Stimulated activated CD4-positive, alpha-beta T cell treated with anti-CD3 and anti-CD28 coated beads, Interleukin-2, amount 100 ng/mL, for 48 hours (primary cell): ENCODE measurements around the gene EPB41.
"Not testable (repeated sequence)": the region's sequence is repeated elsewhere in the genome, so short reads cannot be mapped to it uniquely, and the experiment has no call there.

Source experiments
- DNase-seq, 2 donors: peaks; one replicate each; pipeline ENCODE4 v3.0.0-alpha.2; 2020

The EPB41 gene

DNA sequence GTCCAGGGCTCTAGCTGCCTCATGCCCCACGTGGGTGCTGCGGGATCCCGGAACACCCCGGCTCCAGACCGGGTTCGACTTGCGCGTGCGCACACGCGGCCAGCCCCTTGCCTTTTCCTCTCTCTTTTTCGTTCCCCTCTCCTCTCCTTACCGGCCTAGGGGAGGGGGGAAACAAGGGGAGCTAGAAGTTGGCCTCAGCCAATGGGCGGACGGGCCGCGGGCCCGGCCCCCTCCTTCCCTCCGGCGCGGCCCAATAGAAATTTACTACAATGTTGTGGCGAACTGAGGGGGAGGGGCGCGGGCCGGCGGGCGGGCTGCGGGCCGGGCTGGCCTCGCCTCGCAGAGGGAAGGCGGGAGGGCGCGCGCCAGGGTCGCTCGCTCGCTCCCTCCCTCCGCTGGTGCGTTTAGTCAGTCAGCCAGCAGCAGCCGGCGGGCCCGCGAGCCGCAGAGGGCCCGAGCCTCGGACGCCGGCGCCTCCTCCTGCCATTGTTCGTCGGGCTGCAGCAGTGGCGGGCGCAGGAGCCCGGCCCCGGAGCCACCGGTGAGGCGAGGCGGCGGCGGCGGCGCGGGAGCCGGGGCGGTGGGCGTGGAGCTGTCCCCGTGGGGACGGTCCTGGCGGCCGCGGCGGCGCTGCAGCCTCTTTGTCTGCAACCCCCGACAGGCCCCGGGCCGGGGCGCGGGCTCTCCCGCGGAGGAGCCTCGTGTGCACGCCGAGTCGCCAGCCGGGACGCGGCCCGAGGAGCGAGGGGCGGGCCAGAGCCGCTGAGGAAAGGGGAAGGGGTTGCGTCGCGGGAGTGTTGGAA is at the start of gene EPB41:
EPB41 (plus strand) TSS at position 342 of the 803 bp plus-strand sequence. CDS start 72,869 bp downstream, outside the sequence.
- DNase-seq, result peak; percentile 85 to 88

- no peak for DNase-seq
Measured at GRCh38 chr1:28864695-28865094, 49.7 kb upstream of the EPB41 start.

GRCh38 chr1:28865997-28866650 is 48.2 kb upstream of the EPB41 start:
- DNase-seq, result no peak

GRCh38 chr1:28867850-28868249 is 46.5 kb upstream of the EPB41 start:
- no peak for DNase-seq

DNA sequence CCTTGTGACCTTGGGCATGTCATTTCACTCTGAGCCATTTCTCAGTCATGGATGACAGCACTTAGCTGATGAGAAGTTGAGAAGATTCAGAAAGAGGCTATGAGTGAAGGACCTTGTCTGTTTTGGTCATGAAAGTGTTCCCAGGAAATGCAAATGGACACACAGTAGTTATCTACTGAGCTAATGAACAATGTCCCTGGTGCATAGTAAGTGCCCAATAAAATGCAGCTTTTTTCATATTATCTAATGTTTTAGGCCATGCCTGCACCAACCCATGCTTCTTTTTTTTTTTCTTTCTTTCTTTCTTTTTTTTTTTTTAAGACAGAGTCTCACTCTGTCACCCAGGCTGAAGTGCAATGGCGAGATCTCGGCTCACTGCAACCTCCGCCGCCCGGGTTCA is 44.4 kb upstream of the EPB41 start:
- no peak for DNase-seq

DNA sequence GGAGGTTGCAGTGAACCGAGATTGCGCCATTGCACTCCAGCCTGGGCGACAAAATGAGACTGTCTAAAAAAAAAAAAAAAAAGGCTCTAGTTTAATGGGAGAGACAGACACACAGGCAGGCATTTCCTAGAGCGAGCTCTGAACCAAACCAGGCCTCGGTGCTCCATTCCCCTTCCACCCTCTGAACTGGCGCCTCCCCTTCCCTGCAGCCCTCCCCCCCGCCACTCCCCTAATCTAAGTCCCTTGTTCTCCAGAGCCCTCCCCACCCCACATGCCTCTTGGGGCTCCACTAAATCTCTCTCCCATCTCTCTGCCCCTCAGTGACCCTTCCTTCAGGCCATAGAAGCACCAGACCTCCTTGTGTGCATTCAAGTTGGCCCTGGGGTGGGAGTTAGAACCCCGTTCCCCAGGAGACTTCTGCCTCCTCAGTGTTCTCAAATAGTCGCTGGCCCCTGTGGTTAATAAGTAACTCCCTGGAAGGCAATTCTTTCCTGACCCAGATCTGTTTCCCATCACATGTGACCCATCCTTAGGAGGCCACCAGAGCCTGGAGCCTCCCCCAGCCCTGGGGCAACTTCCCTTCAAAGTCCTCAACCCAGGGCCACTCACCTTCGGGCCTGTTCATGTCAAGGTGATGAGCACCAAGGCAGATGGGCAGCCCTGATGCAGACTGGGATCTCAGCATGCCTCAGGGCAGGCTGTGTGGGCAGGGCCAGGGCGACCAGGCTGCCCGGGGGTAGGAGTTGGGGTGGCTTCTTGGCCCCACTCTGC is 42.6 kb upstream of the EPB41 start:
- no peak for DNase-seq

DNA sequence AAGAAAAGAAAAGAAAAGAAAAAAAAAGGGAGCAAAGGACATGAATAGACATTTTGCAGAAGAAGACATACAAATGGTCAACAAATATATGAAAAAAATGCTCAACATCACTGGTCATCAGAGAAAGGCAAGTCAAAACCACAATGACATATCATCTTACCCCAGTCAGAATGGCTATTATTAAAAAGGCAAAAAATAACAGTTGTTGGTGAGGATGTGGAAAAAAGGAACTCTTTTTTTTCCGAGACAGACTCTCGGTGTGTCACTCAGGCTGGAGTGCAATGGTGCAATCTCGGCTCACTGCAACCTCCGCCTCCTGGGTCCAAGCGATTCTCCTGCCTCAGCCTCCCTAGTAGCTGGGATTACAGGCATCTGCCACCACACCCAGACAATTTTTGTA is 39.2 kb upstream of the EPB41 start:
- DNase-seq, result not testable (repeated sequence)

DNA sequence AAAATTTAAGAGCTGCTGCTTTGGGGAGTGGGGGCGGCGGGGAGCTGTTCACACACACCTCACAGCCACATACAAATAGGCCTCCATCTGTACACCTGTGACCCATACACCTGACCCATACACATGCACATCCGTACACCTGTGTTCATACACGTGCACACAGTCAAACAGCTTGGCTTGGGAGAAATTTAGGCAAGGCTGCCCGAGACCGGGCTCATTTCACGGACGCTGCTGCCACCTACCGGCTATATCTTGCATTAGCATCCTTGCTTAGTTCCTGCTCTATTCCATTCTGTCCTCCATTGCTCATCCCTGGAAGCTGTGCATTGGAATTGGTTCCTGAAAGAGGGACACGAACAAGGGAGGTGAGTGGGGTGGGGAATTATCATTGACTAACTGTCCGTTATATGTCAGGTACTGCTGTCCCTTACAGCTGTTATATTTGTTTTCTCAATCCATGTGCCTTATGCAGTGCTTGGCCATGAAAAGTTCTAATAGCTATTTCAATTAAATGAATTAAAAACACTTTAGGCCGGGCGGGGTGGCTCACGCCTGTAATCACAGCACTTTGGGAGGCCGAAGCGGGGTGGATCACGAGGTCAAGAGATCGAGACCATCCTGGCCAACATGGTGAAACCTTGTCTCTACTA is 37.1 kb upstream of the EPB41 start:
- peak; percentile 73 to 77 for DNase-seq

DNA sequence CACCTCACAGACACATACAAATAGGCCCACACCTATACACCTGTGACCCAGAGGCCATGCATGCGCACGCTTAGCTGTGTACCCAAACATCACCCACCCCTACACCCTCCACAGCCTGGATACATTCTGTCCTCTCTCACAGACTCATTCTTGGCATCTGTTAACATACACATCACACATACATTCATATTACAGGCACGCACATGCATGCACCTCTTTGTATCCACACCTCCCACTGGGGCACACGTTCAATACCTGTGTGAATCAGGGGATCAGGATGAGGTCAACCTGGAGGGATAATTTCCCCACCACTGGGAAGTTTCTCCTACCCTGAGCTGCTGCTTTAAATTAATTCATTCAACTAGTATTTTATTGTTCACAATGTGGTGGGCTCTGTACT is 35.6 kb upstream of the EPB41 start:
- DNase-seq, result no peak

GRCh38 chr1:28882009-28882628 is 32.2 kb upstream of the EPB41 start:
- DNase-seq, result peak; percentile 76 to 81

GRCh38 chr1:28883242-28883616 is 31.1 kb upstream of the EPB41 start:
- DNase-seq, result no peak

GRCh38 chr1:28885472-28885877 is 28.9 kb upstream of the EPB41 start:
- DNase-seq, result no peak

DNA sequence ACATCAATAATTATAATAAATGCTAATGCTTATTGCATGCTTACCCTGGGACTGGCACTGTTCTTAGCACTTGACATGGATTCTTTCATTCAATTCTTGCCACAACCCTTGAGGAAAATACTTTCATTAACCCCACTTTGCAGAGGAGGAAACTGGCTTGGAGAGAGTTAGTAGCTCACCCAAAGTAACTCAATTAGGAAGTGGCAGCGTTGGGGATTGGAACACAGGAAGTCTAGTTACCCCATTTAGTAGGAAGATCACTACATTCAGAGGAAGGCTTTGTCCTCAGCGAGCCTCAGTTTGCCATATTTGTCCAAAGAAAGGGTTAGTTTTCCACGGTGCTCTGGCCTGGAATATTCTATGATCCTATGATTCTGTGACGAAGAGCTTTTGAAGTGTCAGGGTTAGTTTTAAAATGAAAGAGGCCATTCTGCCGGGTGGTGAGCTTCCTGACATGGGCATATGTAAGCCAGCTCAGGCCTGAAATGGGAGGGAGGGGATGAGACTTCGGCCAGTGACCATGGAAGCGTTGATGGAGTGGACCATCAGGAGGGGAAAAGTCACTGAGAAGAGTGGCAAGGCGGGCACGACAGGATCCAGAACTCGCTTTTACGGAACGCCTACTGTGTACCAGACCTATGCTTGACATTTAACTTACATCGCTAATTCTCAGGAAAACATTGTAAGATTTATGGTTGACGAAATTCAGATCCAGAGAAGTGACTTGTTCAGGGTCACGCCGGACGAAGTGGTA is 28.2 kb upstream of the EPB41 start:
- no peak for DNase-seq

DNA sequence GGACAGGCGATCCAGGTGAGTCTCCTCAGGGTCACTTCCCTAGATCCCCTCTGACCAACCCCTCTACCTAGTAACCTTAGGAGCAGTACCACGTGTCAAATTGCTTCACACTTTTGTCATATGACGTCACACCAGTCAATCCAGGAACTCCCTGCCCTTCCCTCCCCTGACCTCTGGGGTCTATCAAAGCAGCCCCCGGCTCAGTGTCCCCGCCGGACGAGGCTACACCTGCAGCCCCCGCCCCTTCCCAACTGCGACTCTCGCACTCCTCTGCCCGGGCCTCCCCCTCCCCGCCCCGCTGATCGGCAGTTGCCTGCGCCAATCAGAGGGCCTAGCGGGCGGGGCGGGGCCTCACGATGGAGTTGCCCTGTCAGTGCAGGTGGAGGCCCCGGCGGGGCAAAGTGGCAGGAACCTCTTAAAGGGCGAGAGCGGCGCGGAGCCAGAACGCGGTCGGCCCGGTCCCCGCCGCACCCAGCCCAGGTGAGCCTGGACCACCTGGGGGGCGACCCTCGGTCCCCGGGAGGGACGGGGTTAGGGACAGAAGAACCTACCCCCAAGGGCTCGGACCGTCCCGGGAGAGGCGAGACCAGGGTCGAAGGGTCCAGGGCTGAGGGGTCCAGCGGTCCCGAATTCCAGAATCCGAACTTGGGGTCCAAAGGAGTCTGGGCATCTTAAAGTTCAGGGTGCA is 27.5 kb upstream of the EPB41 start:
- peak; percentile 87 to 92 for DNase-seq

GRCh38 chr1:28887419-28887834 is 26.9 kb upstream of the EPB41 start:
- DNase-seq, result no peak

DNA sequence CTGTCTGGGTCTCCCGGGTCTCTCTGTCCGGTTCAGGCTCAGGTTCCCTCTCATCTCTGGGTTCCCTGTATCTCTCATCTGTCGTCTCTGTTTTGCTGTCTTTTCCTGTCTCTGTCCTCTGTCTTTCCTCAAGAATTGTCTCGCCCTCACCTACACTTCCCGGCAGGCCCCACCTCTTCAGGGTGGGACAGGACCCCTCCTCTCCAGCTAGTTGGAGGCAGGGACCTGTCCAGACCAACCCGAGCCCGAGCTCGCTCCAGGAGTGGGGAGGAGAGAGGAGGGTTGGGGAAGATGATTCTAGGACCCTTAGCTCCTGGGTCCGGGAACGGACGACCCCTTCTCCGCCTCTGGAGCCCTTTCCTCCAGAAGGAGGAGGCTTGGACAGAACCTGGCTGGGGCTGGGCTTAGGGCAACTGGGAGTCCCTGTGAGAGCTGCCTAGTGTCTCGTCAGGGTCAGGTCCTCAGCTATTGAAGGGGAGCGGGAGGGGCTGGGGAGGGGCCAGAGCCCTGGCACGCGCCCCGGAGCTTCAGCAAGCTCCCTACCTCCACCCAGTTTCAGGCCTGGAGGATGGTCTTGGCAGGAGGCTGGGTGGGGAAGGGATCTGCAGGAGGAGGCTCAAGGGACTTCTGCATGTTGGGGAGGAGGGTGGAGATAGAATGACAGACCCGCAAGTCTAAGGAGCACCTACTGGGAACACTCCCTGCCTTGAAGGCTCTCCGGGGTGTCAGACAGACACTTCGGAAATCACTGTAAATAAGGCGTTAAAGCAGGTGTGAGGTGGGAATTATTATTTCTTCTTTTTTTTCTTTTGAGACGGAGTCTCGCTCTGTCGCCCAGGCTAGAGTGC is 26.3 kb upstream of the EPB41 start:
- no peak for DNase-seq

DNA sequence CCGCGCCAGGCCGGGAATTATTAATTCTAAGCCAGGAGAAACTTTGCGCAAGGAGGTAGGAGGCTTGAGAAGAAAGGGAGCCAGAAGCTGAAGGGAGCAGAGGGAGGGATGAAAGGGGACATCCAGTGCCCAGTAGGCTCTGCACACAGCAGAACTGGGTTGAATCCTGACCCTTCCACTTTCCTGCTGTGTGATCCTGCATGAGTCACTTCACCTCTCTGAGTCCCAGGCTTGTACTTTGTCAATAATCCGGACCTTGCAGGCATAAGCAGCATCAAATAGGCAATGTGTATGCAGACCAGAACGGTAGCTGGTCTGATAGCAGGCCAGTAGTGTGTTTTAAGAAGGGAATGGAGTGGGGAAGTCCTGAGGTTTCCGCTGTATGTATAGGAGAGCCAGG is 25.5 kb upstream of the EPB41 start:
- DNase-seq, result no peak

DNA sequence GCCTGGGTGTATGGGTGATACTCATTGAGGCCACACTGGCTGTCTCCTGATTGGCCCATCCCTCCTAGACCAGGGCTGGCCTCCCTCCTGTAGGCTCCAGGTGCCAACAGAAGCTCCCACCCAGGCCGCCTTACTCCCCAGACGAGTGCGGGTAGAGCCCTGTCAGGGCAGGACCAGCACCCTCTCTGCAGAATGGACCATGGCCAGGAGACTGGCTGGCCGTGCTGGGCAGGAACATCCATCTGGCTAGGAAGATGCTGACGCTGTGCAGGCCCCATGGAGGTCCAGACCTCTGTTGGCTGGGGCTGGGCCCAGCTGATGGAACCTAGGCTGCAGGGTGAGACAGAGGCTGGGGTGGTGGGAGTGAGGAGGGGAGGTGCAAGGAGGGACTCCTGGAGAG is 25.0 kb upstream of the EPB41 start:
- no peak for DNase-seq

DNA sequence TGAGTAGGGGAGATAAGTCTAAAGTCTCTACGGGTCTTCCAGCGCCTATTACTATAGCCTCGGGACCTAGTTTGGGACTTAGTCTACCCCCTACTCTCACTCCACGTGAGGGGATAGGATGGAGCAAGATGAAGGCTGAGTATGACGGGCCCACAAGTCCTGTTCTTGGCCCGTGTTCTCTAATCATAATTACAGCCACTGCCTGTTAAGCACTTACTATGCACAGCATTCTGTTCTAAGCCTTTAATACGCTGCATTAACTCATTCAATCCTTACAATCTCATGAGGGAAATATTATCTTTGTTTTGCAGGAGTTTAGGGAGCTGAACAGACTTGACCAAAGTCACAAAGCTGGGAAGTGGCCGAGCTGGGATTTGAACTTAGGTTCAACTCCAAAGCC is 23.9 kb upstream of the EPB41 start:
- no peak for DNase-seq

DNA sequence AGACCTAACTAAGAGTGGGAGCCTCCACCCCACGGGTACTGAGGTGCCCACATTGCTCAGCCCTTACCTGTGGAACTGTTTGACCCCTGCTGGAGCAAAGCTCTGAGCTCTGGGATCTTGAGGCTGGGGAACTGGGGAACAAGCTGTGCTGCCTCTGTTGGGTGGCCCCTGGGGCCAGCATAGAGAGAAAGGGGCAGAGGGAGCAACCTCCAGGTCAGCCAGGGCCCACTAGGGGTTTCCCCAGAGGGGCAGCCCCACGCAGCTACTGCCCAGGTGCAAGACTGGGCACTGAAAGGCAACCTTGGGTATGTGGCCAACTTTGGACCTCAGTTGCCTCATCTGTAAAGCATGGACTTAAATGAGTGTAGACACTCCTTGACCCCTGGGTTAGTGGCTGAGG is 23.5 kb upstream of the EPB41 start:
- no peak for DNase-seq
